Coronary artery (tissue), 2 donors: ENCODE measurements around the gene ERFL.

Source experiments
- DNase-seq: peaks from one replicate; pipeline ENCODE4 v3.0.0-alpha.2; 2017; ENCODE audit warnings: low spot score
- H3K27ac ChIP-seq, 2 donors: fragments of 200-600 bp; sonication (generic); one replicate each; pipeline ENCODE4 v1.5.1; 2016 to 2019
- H3K4me3 ChIP-seq: fragments of 200-600 bp; sonication (generic); 2 replicates; pipeline ENCODE4 v1.5.1; 2016; ENCODE audit warnings: mild to moderate bottlenecking, moderate library complexity
- CTCF ChIP-seq: fragments of 200-600 bp; sonication (generic); IDR thresholded peaks from one replicate; pipeline ENCODE4 v1.5.1; 2019; ENCODE audit warnings: antibody characterized with exemption

ERFL gene

DNA sequence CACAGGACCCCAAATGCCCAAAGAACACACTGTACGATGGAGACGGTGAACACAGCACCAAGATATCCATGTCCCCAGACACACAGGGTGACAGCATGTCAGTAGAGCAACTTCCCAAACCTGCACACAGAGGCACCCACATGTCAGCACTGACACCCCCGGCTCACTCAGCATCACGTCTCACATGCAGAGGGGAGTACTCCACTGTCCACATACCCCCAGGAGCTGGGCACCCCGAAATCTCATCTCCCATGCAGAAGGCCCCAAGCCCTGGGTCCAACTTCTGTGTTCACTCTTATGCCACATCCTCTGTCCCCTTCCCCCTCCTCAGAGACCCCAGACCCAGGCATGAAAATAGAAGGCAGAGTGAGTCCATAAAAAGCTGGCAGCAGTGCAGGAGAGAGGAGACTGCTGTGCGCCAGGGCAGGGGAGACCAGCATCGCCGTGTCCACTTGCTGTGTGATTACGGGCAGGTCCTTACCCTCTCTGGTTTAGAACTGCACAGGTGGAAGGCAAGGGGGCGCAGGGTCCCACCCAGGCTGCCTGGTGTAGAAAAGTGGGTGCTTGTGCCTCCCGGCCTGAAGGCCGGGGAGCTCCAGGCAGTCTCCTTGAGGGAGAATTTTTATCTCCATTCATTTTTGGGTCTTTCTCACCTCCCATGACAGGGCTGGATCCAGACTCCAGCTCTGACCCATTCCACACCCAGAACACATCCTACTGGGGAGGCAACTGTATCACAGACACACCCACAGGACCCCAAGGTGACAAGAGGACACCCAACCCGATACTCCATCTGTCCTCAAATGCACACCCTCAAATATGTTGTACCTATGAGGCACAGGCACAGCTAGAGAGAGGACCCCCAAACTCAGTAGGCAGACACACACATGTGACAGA lies 17.0 kb downstream of the ERFL start:
- Histone ChIP-seq H3K27ac (no peak overlapping the region), H3K4me3 (no peak overlapping the region)
- DNase-seq: no peak
- no peak for TF ChIP-seq CTCF

- Histone ChIP-seq H3K27ac (no peak overlapping the region), H3K4me3 (no peak overlapping the region)
- no peak for DNase-seq
- no peak for TF ChIP-seq CTCF
Observed at GRCh38 chr19:41910240-41910991, 17.8 kb downstream of the ERFL start.

GRCh38 chr19:41909706-41910105 lies 18.5 kb downstream of the ERFL start:
- no peak for DNase-seq
- TF ChIP-seq CTCF: no peak
- Histone ChIP-seq H3K4me3 (no peak overlapping the region), H3K27ac (no peak overlapping the region)

- no peak for DNase-seq
- Histone ChIP-seq H3K4me3 (no peak overlapping the region), H3K27ac (no peak overlapping the region)
- no peak for TF ChIP-seq CTCF
Observed at GRCh38 chr19:41908724-41909464, 19.4 kb downstream of the ERFL start.

DNA sequence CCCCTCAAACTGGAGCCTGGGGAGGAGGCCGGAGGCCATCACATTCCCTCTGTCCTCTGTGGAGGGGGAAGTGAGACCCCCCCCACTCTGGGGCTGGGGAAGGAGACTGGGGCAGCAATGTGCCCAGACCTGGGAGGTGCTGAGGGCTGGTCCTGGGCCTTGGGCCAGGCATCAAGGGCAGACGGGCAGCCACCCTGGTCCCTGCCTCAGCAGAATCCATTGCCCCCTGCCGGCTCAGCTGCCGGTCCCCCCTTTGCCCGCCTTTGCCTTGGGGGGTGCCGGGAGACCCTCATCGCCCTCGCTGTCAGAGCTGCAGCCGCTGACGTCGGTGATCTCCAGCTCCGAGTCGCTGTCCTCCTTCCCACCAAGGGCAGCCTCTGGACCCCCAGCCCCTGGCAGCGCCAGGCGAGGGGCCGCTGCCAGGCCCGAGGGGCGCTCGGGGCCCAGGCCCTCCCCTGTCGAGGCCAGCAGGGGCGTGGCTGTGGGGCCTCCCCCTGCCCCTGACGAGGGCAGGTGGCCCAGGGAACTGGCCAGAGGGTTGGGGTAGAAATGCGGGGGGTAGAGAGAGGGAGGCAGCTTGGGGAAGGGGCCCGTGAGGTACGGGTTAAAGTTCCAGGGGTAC lies 20.1 kb downstream of the ERFL start:
- DNase-seq: no peak
- TF ChIP-seq CTCF: no peak

DNA sequence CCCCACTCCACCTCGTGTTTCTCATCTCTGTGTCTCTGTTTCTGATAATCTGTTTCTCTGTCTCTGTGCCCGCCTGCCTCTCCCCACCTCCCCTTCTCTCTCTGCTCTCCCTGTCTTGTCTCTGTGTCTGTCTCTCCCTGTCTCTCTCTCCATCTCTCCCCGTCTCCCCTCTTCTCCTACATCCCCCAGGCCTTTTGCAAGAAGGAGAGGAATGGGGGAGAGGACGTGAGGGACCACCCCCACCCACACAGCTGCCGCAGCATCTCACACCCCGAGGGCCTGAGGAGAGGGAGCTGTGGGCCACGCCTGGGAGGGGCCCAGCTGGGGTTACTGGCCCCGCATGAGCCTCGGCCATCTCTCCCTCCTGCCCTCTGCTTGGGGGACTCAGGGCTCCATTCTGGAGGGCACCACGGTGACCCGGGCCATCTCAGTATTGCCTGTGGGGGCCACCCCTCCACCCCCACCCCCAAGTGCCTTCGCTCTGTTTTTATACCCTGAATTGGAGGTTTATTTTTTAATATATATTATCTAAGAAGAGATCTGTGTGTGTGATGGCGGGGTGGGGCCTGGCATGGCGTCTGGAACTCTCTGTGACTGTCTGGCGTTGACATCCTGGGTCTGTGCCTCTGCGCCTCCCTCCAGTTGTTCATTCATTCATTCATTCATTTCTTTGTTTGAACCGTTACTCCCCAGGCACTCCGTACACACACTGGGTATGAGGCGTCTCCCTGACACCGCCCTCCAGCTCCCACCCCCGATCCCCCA lies 21.2 kb downstream of the ERFL start:
- no peak for DNase-seq
- Histone ChIP-seq H3K4me3 (no peak overlapping the region), H3K27ac (no peak overlapping the region)
- no peak for TF ChIP-seq CTCF

More for the DNA sequence above, 20.1 kb downstream of the ERFL start:
- Histone ChIP-seq H3K27ac (no peak overlapping the region), H3K4me3 (no peak overlapping the region)
